ENCODE results near the gene TXNL1.
"Not testable (repeated sequence)": the region's sequence is repeated elsewhere in the genome, so short reads cannot be mapped to it uniquely, and the experiment has no call there.

TXNL1 gene

GRCh38 chr18:56662902-56663301, 24.5 kb upstream of the TXNL1 start:
- DNase-seq (ENCODE audit: low read depth), result no peak
- H3K4me3 ChIP-seq (ENCODE audit: low read depth, low read length), result no peak overlapping the region
- TF ChIP-seq, protein P1, sequence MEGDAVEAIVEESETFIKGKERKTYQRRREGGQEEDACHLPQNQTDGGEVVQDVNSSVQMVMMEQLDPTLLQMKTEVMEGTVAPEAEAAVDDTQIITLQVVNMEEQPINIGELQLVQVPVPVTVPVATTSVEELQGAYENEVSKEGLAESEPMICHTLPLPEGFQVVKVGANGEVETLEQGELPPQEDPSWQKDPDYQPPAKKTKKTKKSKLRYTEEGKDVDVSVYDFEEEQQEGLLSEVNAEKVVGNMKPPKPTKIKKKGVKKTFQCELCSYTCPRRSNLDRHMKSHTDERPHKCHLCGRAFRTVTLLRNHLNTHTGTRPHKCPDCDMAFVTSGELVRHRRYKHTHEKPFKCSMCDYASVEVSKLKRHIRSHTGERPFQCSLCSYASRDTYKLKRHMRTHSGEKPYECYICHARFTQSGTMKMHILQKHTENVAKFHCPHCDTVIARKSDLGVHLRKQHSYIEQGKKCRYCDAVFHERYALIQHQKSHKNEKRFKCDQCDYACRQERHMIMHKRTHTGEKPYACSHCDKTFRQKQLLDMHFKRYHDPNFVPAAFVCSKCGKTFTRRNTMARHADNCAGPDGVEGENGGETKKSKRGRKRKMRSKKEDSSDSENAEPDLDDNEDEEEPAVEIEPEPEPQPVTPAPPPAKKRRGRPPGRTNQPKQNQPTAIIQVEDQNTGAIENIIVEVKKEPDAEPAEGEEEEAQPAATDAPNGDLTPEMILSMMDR (conservative IDR thresholded peaks at IDR 0.05; ENCODE audit: low read depth, low read length), result no peak

DNA sequence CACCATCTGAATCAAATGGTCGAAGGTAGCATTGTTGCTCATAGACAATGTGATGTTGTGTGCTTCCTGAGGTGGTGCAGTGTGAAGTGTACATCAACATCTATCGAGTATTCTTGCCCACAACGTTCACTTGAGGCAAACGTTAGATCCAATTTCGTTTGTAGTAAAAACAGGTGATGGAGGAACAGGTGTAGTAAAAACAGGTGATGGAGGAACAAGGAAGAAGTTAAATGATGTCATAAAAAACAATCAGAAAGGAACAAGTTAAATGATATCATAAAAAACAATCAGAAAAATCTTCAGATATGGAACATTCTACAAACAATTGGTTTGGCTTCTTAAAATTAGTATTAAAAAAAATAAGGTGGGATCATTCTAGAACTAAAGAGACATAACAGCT, 24.1 kb upstream of the TXNL1 start:
- H3K4me3 ChIP-seq (ENCODE audit: low read depth, low read length), result no peak overlapping the region
- DNase-seq (ENCODE audit: low read depth), result no peak
- TF ChIP-seq, protein P1 (conservative IDR thresholded peaks at IDR 0.05; ENCODE audit: low read depth, low read length), result no peak

- no peak overlapping the region for H3K4me3 ChIP-seq (ENCODE audit: low read depth, low read length)
- TF ChIP-seq, protein P1 (conservative IDR thresholded peaks at IDR 0.05; ENCODE audit: low read depth, low read length), result no peak
- DNase-seq (ENCODE audit: low read depth), result no peak
These were observed 23.6 kb upstream of the TXNL1 start for GRCh38 chr18:56662063-56662408.

GRCh38 chr18:56661360-56662062, 23.1 kb upstream of the TXNL1 start:
- DNase-seq (ENCODE audit: low read depth), result peak; percentile 39
- H3K4me3 ChIP-seq (ENCODE audit: low read depth, low read length), result no peak overlapping the region
- TF ChIP-seq, protein P1 (conservative IDR thresholded peaks at IDR 0.05; ENCODE audit: low read depth, low read length), result no peak

DNA sequence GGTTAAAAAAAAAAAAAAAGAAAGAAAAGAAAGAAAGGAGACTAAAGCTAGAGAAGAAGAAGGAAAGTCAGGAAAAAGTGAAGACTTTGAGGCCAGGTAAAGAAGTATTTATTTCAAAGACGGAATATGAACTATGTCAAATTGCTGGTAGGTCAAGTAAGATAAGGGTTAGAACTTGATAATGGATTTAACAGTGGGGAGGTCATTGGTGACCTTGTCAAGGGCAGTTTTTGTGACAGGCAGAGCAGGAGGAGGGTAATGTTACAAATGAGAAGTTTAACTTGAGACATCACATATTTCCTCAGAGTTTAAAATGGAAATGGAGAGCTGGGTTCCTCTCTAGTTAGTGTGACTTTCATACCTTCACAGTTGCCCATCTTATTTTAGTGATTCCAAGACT, 22.3 kb upstream of the TXNL1 start:
- DNase-seq (ENCODE audit: low read depth), result no peak
- TF ChIP-seq, protein P1 (conservative IDR thresholded peaks at IDR 0.05; ENCODE audit: low read depth, low read length), result no peak
- H3K4me3 ChIP-seq (ENCODE audit: low read depth, low read length), result no peak overlapping the region

- no peak for DNase-seq (ENCODE audit: low read depth)
- TF ChIP-seq, protein P1 (conservative IDR thresholded peaks at IDR 0.05; ENCODE audit: low read depth, low read length), result no peak
- H3K4me3 ChIP-seq (ENCODE audit: low read depth, low read length), result no peak overlapping the region
These were observed 20.7 kb upstream of the TXNL1 start for GRCh38 chr18:56659111-56659510.

GRCh38 chr18:56658261-56658660, 19.9 kb upstream of the TXNL1 start:
- no peak overlapping the region for H3K4me3 ChIP-seq (ENCODE audit: low read depth, low read length)
- TF ChIP-seq, protein P1 (conservative IDR thresholded peaks at IDR 0.05; ENCODE audit: low read depth, low read length), result no peak
- DNase-seq (ENCODE audit: low read depth), result no peak

GRCh38 chr18:56654280-56654679, 15.9 kb upstream of the TXNL1 start:
- DNase-seq (ENCODE audit: low read depth); H3K4me3 ChIP-seq (ENCODE audit: low read depth, low read length): not testable (repeated sequence)
